GM12878 (cell line): ENCODE results near the gene TMC8. TPM values are rescaled to one million over a fixed set of nuclear protein-coding genes. Genes with fewer than 3 reads are reported as not detected.

Source experiments
- ATAC-seq: fragments of 200-7000 bp; cut with Tn5 transposase; 3 replicates; pipeline ENCODE4 v1.9.1; 2020; ENCODE audit warnings: mild to moderate bottlenecking, moderate library complexity
- BruUV-seq: library from RNA; stranded (reverse); fragments of 400-500 nt; replicated peaks from 2 replicates; lab custom pipeline; 2021; lab: Mats Ljungman, UMichigan
- CTCF ChIA-PET: fragments of 300-600 bp; sonication (Branson Sonifier 250); formaldehyde crosslinking; extraction: SDS; loops from one replicate; lab custom pipeline; 2021; ENCODE audit warnings: inconsistent platforms; lab: Yijun Ruan, JAX
- POLR2A ChIA-PET: fragments of 350-600 bp; formaldehyde crosslinking; extraction: SDS; loops from one replicate; lab custom pipeline; 2021; ENCODE audit warnings: inconsistent platforms; lab: Charles Lee
- RAD21 ChIA-PET: fragments of 300-600 bp; sonication (Branson Sonifier 250); formaldehyde crosslinking; loops from one replicate; lab custom pipeline; 2023; ENCODE audit warnings: antibody characterized with exemption; ENCODE audit not compliant: unreplicated experiment; lab: Charles Lee
- SMC1A ChIA-PET: fragments of 300-600 bp; sonication (Branson Sonifier 250); formaldehyde crosslinking; loops from one replicate; lab custom pipeline; 2023; ENCODE audit not compliant: unreplicated experiment, uncharacterized antibody; lab: Charles Lee
- DNase-seq: peaks from one replicate; pipeline ENCODE4 v3.0.0-alpha.2; 2011; ENCODE audit warnings: low read depth, low spot score
- FAIRE-seq: peaks from 3 replicates; lab custom pipeline; 2011; peaks lifted over from hg19 to GRCh38; lab: Jason Lieb, UNC
- H2AFZ ChIP-seq: 2 replicates; pipeline ENCODE4 v1.6.0; 2011; ENCODE audit warnings: low read depth, low read length, control low read depth; ENCODE audit not compliant: control insufficient read depth
- H3K27ac ChIP-seq: 2 replicates; pipeline ENCODE4 v1.5.1; 2011; ENCODE audit warnings: control low read depth; ENCODE audit not compliant: control insufficient read depth, insufficient read depth
- H3K27me3 ChIP-seq, 2 experiments: replicated peaks in 1 of 2; 2 replicates each; pipeline versions ENCODE4 v1.6.0 to v1.6.1; 2011; ENCODE audit warnings: low read length in 1 of 2; ENCODE audit not compliant: control insufficient read depth in 2 of 2, insufficient read depth in 2 of 2
- H3K36me3 ChIP-seq, 2 experiments: 2 replicates each; pipeline ENCODE4 v1.5.1; 2011; ENCODE audit warnings: low read length in 1 of 2; ENCODE audit not compliant: control insufficient read depth in 2 of 2, insufficient read depth in 2 of 2
- H3K4me1 ChIP-seq: 2 replicates; pipeline ENCODE4 v1.6.1; 2011; ENCODE audit warnings: mild to moderate bottlenecking, low read length, moderate library complexity, mixed read lengths; ENCODE audit not compliant: control insufficient read depth, insufficient read depth
- H3K4me2 ChIP-seq: 2 replicates; pipeline ENCODE4 v1.6.0; 2011; ENCODE audit warnings: control low read depth; ENCODE audit not compliant: control insufficient read depth, insufficient read depth
- H3K4me3 ChIP-seq: fragments of 200-600 bp; sonication (generic); 2 replicates; pipeline ENCODE4 v1.5.1; 2016
- H3K79me2 ChIP-seq: 2 replicates; pipeline ENCODE4 v1.6.0; 2011; ENCODE audit warnings: low read length; ENCODE audit not compliant: control insufficient read depth, insufficient read depth
- H3K9ac ChIP-seq: 2 replicates; pipeline ENCODE4 v1.8.0; 2011; ENCODE audit warnings: low read length, control low read depth, mixed read lengths; ENCODE audit not compliant: control insufficient read depth, insufficient read depth
- H3K9me3 ChIP-seq: replicated peaks from 3 replicates; pipeline ENCODE4 v1.5.1; 2011; ENCODE audit warnings: mild to moderate bottlenecking, low read length; ENCODE audit not compliant: control insufficient read depth, insufficient read depth
- H4K20me1 ChIP-seq: 2 replicates; pipeline ENCODE4 v1.6.0; 2011; ENCODE audit not compliant: control insufficient read depth, insufficient read depth
- BHLHE40 ChIP-seq, 2 experiments: fragments of 450-650 bp in 1 of 2; IDR thresholded peaks; 2 replicates each; pipeline ENCODE4 v1.6.1; 2011 to 2017; ENCODE audit warnings: low read depth in 2 of 2, borderline replicate concordance in 1 of 2, improper control_type of control experiment in 1 of 2, low read length in 1 of 2, mild to moderate bottlenecking in 1 of 2
- CBFB ChIP-seq: IDR thresholded peaks from 2 replicates; pipeline ENCODE4 v1.6.1; 2016; ENCODE audit warnings: antibody characterized with exemption, low read depth
- E4F1 ChIP-seq: fragments of 450-650 bp; IDR thresholded peaks from 2 replicates; pipeline ENCODE4 v1.6.1; 2018; ENCODE audit warnings: borderline replicate concordance, mild to moderate bottlenecking; ENCODE audit not compliant: partially characterized antibody
- EED ChIP-seq: sonication (generic); IDR thresholded peaks from 2 replicates; pipeline ENCODE4 v1.6.1; 2016; ENCODE audit warnings: antibody characterized with exemption, low read depth
- HSF1 ChIP-seq: fragments of 150-350 bp; IDR thresholded peaks from 2 replicates; pipeline ENCODE4 v1.6.1; 2014; ENCODE audit warnings: mild to moderate bottlenecking, low read depth, low read length
- IRF5 ChIP-seq: fragments of 450-650 bp; IDR thresholded peaks from 2 replicates; pipeline ENCODE4 v1.6.1; 2017; ENCODE audit warnings: borderline replicate concordance
- JUNB ChIP-seq: IDR thresholded peaks from 2 replicates; pipeline ENCODE4 v1.6.1; 2016; ENCODE audit warnings: antibody characterized with exemption, mild to moderate bottlenecking
- MYB ChIP-seq: fragments of 150-350 bp; IDR thresholded peaks from 2 replicates; pipeline ENCODE4 v1.6.1; 2014; ENCODE audit warnings: mild to moderate bottlenecking, low read depth, low read length, borderline replicate concordance
- NKRF ChIP-seq: fragments of 450-650 bp; conservative IDR thresholded peaks from 2 replicates; pipeline ENCODE4 v1.6.1; 2017; ENCODE audit warnings: mild to moderate bottlenecking, moderate library complexity
- PAX5 ChIP-seq: IDR thresholded peaks from 2 replicates; pipeline ENCODE4 v1.6.1; 2011; ENCODE audit warnings: low read depth, low read length, borderline replicate concordance
- PAX8 ChIP-seq: fragments of 450-650 bp; IDR thresholded peaks from 2 replicates; pipeline ENCODE4 v1.6.1; 2017; ENCODE audit warnings: mild to moderate bottlenecking, moderate library complexity
- POLR2A ChIP-seq: IDR thresholded peaks from 2 replicates; pipeline ENCODE4 v1.6.1; 2011; ENCODE audit warnings: low read depth, mild to moderate bottlenecking, low read length
- RB1 ChIP-seq: fragments of 450-650 bp; formaldehyde crosslinking; IDR thresholded peaks from 2 replicates; pipeline ENCODE4 v1.6.1; 2017; ENCODE audit warnings: mild to moderate bottlenecking, borderline replicate concordance
- SPI1 ChIP-seq: IDR thresholded peaks from 2 replicates; pipeline ENCODE4 v1.6.1; 2011; ENCODE audit warnings: low read depth, mild to moderate bottlenecking, low read length, moderate library complexity, borderline replicate concordance; ENCODE audit not compliant: insufficient read depth
- WGBS: methylation state at CpG from one replicate; pipeline ENCODE4 v1.1.6; 2016; ENCODE audit warnings: low lambda C conversion rate; ENCODE audit not compliant: insufficient replicate concordance, insufficient coverage; ENCODE audit errors: missing lambda C conversion rate; 5-methylcytosine and 5-hydroxymethylcytosine counted together
- in situ Hi-C: fragments of 300-500 bp; cut with MboI; formaldehyde crosslinking; loops from 9 replicates; pipeline ENCODE4 v1.14.3; 2018; ENCODE audit warnings: mixed read lengths
- intact Hi-C: fragments of 100-400 bp; cut with micrococcal nuclease; formaldehyde crosslinking; loops from one replicate; pipeline ENCODE4 v1.14.2; 2022; ENCODE audit not compliant: unreplicated experiment
- polyA plus RNA-seq, 11 experiments: library from polyadenylated mRNA; depleted of rRNA in 4 of 11; unstranded in 6 of 11; stranded (reverse) in 5 of 11; fragments of >200 nt; fragmentation: Nextera tagmentation in 4 of 11; fragmentation: Illumina TruSeq in 1 of 11; extraction: Ambion mirVana in 4 of 11; extraction: Trizol in 1 of 11; gene quantifications; 1 replicate in 1 of 11; 2 replicates in 10 of 11; pipeline versions ENCODE4 v1.2.1 to v1.2.3, GENCODE V29; 2011 to 2016; ENCODE audit warnings: inconsistent platforms in 2 of 11, missing spikeins in 2 of 11, low read depth in 1 of 11
- total RNA-seq, 4 experiments: library from RNA; depleted of rRNA in 3 of 4; stranded (reverse); fragments of >200 nt in 3 of 4; fragmentation: Illumina TruSeq in 1 of 4; extraction: Trizol in 1 of 4; gene quantifications; 2 replicates each; pipeline versions ENCODE4 v1.2.1 to v1.2.3, GENCODE V29; 2013 to 2021

The TMC8 gene
- total and polyA plus RNA-seq, 10 of the 15 experiments (the other 5 are each of a cell fraction or from before 2014, with no cell fraction given), result 2.7 to 128 (median 40.0) TPM

- Histone ChIP-seq H3K36me3 (no peaks in the 10 kb centered on the region), H4K20me1 (no peaks in the 10 kb centered on the region), H3K9me3 (no peaks in the 10 kb centered on the region), H3K4me1 (peaks cover 64% of the 10 kb centered on the region), H3K27me3 (no peaks in the 10 kb centered on the region), H3K4me3 (no peak overlapping the region), H3K4me2 (peak overlapping the region; percentile 69), H3K79me2 (no peaks in the 10 kb centered on the region; the same call in 1 of the 2 replicates), H2AFZ (peak overlapping the region; percentile 20), H3K27ac (peak overlapping the region; percentile 93), H3K9ac (peak overlapping the region; percentile 69)
- ChIA-PET CTCF (interaction anchor here (1.0 to 1.4 kb wide), 3 partner anchors 14 to 21 kb away, joined by 3 to 4 read pairs (median 4); no protein-coding TSS in a partner anchor), RAD21 (interaction anchor here (0.6 to 3.8 kb wide), 6 partner anchors 10 to 27 kb away, joined by 3 to 29 read pairs (median 8); partner anchors contain the start of gene C17orf99), SMC1A (interaction anchor here (0.6 to 1.7 kb wide), 7 partner anchors 11 to 69 kb away, joined by 3 to 5 read pairs (median 3); partner anchors contain the start of gene SYNGR2), POLR2A (interaction anchor here (0.6 to 2.6 kb wide), 12 partner anchors 9 to 658 kb away, joined by 3 to 14 read pairs (median 5); partner anchors contain the start of genes C17orf99, TMC6 and TMC8)
- peak; percentile 97 for DNase-seq
- intact Hi-C loops, result loop anchor here (2.0 to 10.0 kb wide), 2 partner anchors 14 to 710 kb away; partner anchors contain the start of gene SYNGR2
- peak; percentile 98 for FAIRE-seq
- WGBS, result 15% methylated on average over 11 of the region's 11 CpGs
- BruUV-seq, result no TSS peak
- peak; percentile 80 for ATAC-seq
- in situ Hi-C loops, result loop anchor here (10.0 to 25.0 kb wide), 2 partner anchors 700 to 1893 kb away; partner anchors contain the start of gene UBALD2
- TF ChIP-seq POLR2A (peak; percentile 76), CBFB (peak; percentile 80), PAX8 (no peak), JUNB (peak; percentile 58; the same call in 1 of the 2 replicates), EED (peak; percentile 53), NKRF (no peak), BHLHE40 (IDR thresholded peaks at IDR 0.05; ENCODE audit: borderline replicate concordance in 1 of 2, low read depth in 2 of 2, low read length in 1 of 2) (peak; percentile 88 to 93), HSF1 (no peak), E4F1 (peak; percentile 86), SPI1 (no peak; the same call in 1 of the 2 replicates), MYB (no peak), RB1 (peak; percentile 46; the same call in 1 of the 2 replicates), IRF5 (no peak), PAX5 (peak; percentile 87)
Observed at GRCh38 chr17:78154903-78155811, 24.6 kb downstream of the TMC8 start.
